ENCODE data around the gene CYFIP2.

Gene CYFIP2

DNA sequence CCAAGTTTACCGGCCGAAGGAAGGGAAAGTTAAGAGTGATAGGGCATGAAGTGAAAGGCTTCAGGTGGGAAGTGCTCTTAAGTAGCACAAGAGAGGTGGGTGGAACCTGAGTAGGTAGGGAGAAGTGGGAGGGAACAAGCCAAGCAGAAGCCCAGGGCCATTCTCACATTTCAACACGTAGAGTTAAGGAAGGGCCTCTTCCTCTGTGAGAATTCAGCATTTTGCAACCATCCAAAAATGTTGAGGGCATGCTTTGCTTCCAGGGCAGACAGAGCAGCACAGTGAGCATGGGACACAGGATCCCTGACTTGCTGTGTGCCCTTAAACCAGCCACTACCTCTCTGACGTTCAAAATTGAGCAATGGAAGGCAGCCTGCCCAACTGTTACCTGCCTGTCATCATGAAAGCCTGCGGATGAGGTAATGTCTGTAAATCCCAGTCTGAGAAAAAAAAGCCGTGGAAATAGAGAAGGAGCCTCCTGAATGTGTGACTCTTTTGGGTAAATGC, 3.3 kb downstream of the CYFIP2 start:
- ChIA-PET POLR2A (no interaction called here), CTCF (no interaction called here)
- TF ChIP-seq BHLHE40 (IDR thresholded peaks at IDR 0.05; ENCODE audit: borderline replicate concordance) (no peak), TARDBP (IDR thresholded peaks at IDR 0.05) (no peak), ZNF384 (IDR thresholded peaks at IDR 0.05) (no peak), ARNT (IDR thresholded peaks at IDR 0.05) (no peak), NFRKB (IDR thresholded peaks at IDR 0.05) (no peak), SUZ12 (IDR thresholded peaks at IDR 0.05) (no peak), ELF4 (IDR thresholded peaks at IDR 0.05) (no peak), FOXA1 (IDR thresholded peaks at IDR 0.05) (no peak), FOXM1 (IDR thresholded peaks at IDR 0.05; ENCODE audit: borderline replicate concordance) (no peak), CTBP1 (IDR thresholded peaks at IDR 0.05; ENCODE audit: borderline replicate concordance) (no peak), LEF1 (IDR thresholded peaks at IDR 0.05; ENCODE audit: borderline replicate concordance) (no peak), HDGF (IDR thresholded peaks at IDR 0.05; ENCODE audit: borderline replicate concordance) (no peak), SP1 (IDR thresholded peaks at IDR 0.05) (no peak), FOXK2 (IDR thresholded peaks at IDR 0.05) (no peak), PKNOX1 (IDR thresholded peaks at IDR 0.05) (no peak), L3MBTL2 (conservative IDR thresholded peaks at IDR 0.05) (no peak)
- DNase-seq (ENCODE audit: extremely low spot score) = no peak

GRCh38 chr5:157269761-157270272, 3.9 kb downstream of the CYFIP2 start:
- CTCF ChIA-PET = no interaction called here
- POLR2A ChIA-PET = no interaction called here
- DNase-seq (ENCODE audit: extremely low spot score) = no peak
- no peak for TF ChIP-seq ELF4 (IDR thresholded peaks at IDR 0.05)
- TF ChIP-seq ZNF384 (IDR thresholded peaks at IDR 0.05) = no peak

DNA sequence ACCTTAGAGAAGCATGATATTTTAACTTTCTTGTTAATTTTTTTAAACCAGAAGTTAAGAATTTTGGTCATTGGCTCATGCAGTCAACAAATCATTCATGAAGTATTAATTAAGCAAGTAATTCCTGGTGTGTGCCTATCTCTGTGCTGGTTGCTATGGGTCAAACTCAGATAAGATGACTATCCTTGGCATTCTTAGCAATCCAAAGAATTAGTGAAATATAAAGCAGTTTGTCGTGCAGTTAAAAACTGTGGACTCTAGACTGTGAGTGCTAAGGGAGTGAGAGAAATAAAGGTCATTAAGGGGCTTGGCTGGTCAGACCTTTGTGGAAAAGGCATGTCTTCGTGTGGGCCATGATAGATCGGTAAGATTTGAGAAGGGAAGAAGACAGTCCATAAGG, 4.8 kb downstream of the CYFIP2 start:
- POLR2A ChIA-PET = no interaction called here
- CTCF ChIA-PET = interaction anchor here (0.6 kb wide), 1 partner anchor 17 kb away, joined by 3 read pairs; no protein-coding TSS in a partner anchor
- DNase-seq (ENCODE audit: extremely low spot score) = no peak
- TF ChIP-seq CTBP1 (IDR thresholded peaks at IDR 0.05; ENCODE audit: borderline replicate concordance) (no peak), ZNF384 (IDR thresholded peaks at IDR 0.05) (no peak), L3MBTL2 (conservative IDR thresholded peaks at IDR 0.05) (no peak), ELF4 (IDR thresholded peaks at IDR 0.05) (no peak)

- POLR2A ChIA-PET = interaction anchor here (0.9 kb wide), 1 partner anchor 11 kb away, joined by 3 read pairs; no protein-coding TSS in a partner anchor
- CTCF ChIA-PET = interaction anchor here (0.6 to 1.5 kb wide), 3 partner anchors 18 to 313 kb away, joined by 3 read pairs; no protein-coding TSS in a partner anchor
- no peak for DNase-seq (ENCODE audit: extremely low spot score)
- TF ChIP-seq LEF1 (IDR thresholded peaks at IDR 0.05; ENCODE audit: borderline replicate concordance) (no peak), NFRKB (IDR thresholded peaks at IDR 0.05) (no peak), CTBP1 (IDR thresholded peaks at IDR 0.05; ENCODE audit: borderline replicate concordance) (no peak), BHLHE40 (IDR thresholded peaks at IDR 0.05; ENCODE audit: borderline replicate concordance) (no peak), ARNT (IDR thresholded peaks at IDR 0.05) (no peak), SP1 (IDR thresholded peaks at IDR 0.05) (no peak), ZNF384 (IDR thresholded peaks at IDR 0.05) (no peak), PKNOX1 (IDR thresholded peaks at IDR 0.05) (no peak), FOXK2 (IDR thresholded peaks at IDR 0.05) (no peak), ELF4 (IDR thresholded peaks at IDR 0.05) (no peak), SUZ12 (IDR thresholded peaks at IDR 0.05) (no peak), FOXA1 (IDR thresholded peaks at IDR 0.05) (no peak), L3MBTL2 (conservative IDR thresholded peaks at IDR 0.05) (no peak), TARDBP (IDR thresholded peaks at IDR 0.05) (no peak)
These were observed 5.9 kb downstream of the CYFIP2 start for GRCh38 chr5:157271740-157272271.

- POLR2A ChIA-PET = interaction anchor here (0.7 to 0.9 kb wide), 2 partner anchors 8 to 12 kb away, joined by 3 read pairs; no protein-coding TSS in a partner anchor
- TF ChIP-seq TARDBP (IDR thresholded peaks at IDR 0.05) (no peak), FOXM1 (IDR thresholded peaks at IDR 0.05; ENCODE audit: borderline replicate concordance) (no peak), FOXA1 (IDR thresholded peaks at IDR 0.05) (no peak), ZNF384 (IDR thresholded peaks at IDR 0.05) (no peak), CTBP1 (IDR thresholded peaks at IDR 0.05; ENCODE audit: borderline replicate concordance) (no peak), NFRKB (IDR thresholded peaks at IDR 0.05) (no peak), PKNOX1 (IDR thresholded peaks at IDR 0.05) (no peak), HDGF (IDR thresholded peaks at IDR 0.05; ENCODE audit: borderline replicate concordance) (no peak), L3MBTL2 (conservative IDR thresholded peaks at IDR 0.05) (no peak), ELF4 (IDR thresholded peaks at IDR 0.05) (no peak)
- CTCF ChIA-PET = interaction anchor here (1.5 kb wide), 1 partner anchor 19 kb away, joined by 3 read pairs; no protein-coding TSS in a partner anchor
- no peak for DNase-seq (ENCODE audit: extremely low spot score)
These were observed 7.2 kb downstream of the CYFIP2 start for GRCh38 chr5:157273131-157273556.

DNA sequence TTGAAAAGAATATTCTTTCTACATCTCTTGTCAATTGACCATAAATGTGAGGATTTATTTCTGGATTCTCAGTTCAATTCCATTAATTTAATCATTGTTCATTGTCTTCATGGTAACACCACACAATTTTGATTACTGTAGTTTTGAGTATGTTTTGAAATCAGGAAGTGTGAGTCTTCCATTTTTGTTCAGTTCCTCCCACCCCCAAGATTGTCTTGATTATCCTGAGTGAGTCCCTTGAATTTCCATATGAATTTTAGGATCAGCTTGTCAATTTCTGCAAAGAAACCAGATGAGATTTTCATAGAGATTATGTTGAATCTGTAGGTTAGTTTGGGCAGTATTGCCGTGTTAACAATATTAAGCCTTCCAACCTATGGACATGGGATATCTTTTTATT, 9.5 kb downstream of the CYFIP2 start:
- DNase-seq (ENCODE audit: extremely low spot score) = no peak
- ChIA-PET POLR2A (interaction anchor here (1.9 kb wide), 1 partner anchor 133 kb away, joined by 6 read pairs; the partner anchor contains the start of gene MED7), CTCF (no interaction called here)
- TF ChIP-seq SUZ12 (IDR thresholded peaks at IDR 0.05) (no peak), BHLHE40 (IDR thresholded peaks at IDR 0.05; ENCODE audit: borderline replicate concordance) (no peak), PKNOX1 (IDR thresholded peaks at IDR 0.05) (no peak), ARNT (IDR thresholded peaks at IDR 0.05) (no peak), LEF1 (IDR thresholded peaks at IDR 0.05; ENCODE audit: borderline replicate concordance) (no peak), HDGF (IDR thresholded peaks at IDR 0.05; ENCODE audit: borderline replicate concordance) (no peak), FOXM1 (IDR thresholded peaks at IDR 0.05; ENCODE audit: borderline replicate concordance) (no peak), FOXA1 (IDR thresholded peaks at IDR 0.05) (no peak), TARDBP (IDR thresholded peaks at IDR 0.05) (no peak)

Data from HEK293T (cell line).